ENCODE results near the gene TRAF3.

TRAF3 gene

GRCh38 chr14:102945346-102946130 is 168.3 kb downstream of the TRAF3 start:
- Histone ChIP-seq H3K27ac (ENCODE audit: low read depth, low read length, poor library complexity, severe bottlenecking) (peak overlapping the region; percentile 2), H3F3A (ENCODE audit: insufficient read depth, low read length) (0 out of 2 replicates have a peak, but pooled peaks cover 6% of the 10 kb centered on the region), H4K20me1 (ENCODE audit: insufficient read depth, low read length) (no peaks in the 10 kb centered on the region), H3K27me3 (ENCODE audit: insufficient read depth, low read length) (no peaks in the 10 kb centered on the region), H3K4me3 (ENCODE audit: low read depth, low read length, poor library complexity, severe bottlenecking) (no peak overlapping the region), H3K79me2 (ENCODE audit: insufficient read depth, low read length) (no peaks in the 10 kb centered on the region), H3K9me3 (ENCODE audit: low read length) (no peaks in the 10 kb centered on the region), H2AFZ (ENCODE audit: low read length) (no peak overlapping the region), H3K36me3 (ENCODE audit: insufficient read depth, low read length) (no peaks in the 10 kb centered on the region; the same call in 1 of the 2 replicates), H3K4me1 (ENCODE audit: insufficient read depth, low read length, severe bottlenecking) (peaks cover 78% of the 10 kb centered on the region), H3K9ac (ENCODE audit: low read length) (no peak overlapping the region), H3K9me2 (ENCODE audit: low read depth, low read length) (no peaks in the 10 kb centered on the region), H3K4me2 (ENCODE audit: low read length) (no peak overlapping the region)
- TF ChIP-seq EZH2 (IDR thresholded peaks at IDR 0.05; ENCODE audit: borderline replicate concordance, low read length): no peak
- TF ChIP-seq, protein P1, sequence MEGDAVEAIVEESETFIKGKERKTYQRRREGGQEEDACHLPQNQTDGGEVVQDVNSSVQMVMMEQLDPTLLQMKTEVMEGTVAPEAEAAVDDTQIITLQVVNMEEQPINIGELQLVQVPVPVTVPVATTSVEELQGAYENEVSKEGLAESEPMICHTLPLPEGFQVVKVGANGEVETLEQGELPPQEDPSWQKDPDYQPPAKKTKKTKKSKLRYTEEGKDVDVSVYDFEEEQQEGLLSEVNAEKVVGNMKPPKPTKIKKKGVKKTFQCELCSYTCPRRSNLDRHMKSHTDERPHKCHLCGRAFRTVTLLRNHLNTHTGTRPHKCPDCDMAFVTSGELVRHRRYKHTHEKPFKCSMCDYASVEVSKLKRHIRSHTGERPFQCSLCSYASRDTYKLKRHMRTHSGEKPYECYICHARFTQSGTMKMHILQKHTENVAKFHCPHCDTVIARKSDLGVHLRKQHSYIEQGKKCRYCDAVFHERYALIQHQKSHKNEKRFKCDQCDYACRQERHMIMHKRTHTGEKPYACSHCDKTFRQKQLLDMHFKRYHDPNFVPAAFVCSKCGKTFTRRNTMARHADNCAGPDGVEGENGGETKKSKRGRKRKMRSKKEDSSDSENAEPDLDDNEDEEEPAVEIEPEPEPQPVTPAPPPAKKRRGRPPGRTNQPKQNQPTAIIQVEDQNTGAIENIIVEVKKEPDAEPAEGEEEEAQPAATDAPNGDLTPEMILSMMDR (IDR thresholded peaks at IDR 0.05; ENCODE audit: low read length): no peak

DNA sequence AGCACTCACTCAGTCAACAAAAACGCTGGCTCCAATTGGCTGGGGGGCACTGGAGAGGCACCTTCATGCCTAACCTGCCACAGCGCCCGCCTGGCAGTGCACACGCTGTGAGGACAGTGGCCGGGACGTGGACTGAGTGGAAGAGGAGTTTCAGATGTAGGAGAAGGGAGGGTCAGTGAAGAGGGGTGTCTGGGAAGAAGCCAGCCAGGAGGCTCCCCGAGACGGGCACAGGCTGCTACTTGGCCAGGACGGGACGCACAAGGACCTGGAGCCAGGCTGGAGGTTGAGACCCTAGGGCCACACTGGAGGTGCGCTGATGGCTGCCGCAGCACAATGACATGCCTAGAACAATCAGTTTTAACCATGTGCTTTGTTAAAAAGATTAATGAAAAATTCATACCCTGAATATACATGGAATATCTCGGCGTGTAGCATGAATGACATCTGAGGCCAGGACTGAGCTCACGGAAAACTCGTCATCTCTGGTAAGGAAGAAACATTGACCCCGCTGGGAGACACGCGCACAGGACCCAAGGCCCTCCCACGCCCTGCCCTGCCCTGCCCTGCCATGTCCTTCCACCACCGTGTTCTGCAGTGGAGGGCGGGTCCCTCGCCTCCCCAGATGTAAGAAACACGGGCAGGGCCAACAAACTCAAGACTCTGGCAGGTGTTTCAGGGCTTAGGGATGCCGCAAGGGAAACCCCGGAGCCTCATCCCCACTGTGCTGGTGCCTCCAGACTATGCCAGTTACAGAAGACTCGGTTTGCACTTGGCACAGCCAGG is 170.3 kb downstream of the TRAF3 start:
- Histone ChIP-seq H3K9ac (ENCODE audit: low read length) (no peak overlapping the region), H3K4me1 (ENCODE audit: insufficient read depth, low read length, severe bottlenecking) (peaks cover 77% of the 10 kb centered on the region), H3K27me3 (ENCODE audit: insufficient read depth, low read length) (no peaks in the 10 kb centered on the region), H3K36me3 (ENCODE audit: insufficient read depth, low read length) (no peaks in the 10 kb centered on the region; the same call in 1 of the 2 replicates), H3K27ac (ENCODE audit: low read depth, low read length, poor library complexity, severe bottlenecking) (peak overlapping the region; percentile 84), H3K9me2 (ENCODE audit: low read depth, low read length) (no peaks in the 10 kb centered on the region), H3K9me3 (ENCODE audit: low read length) (no peaks in the 10 kb centered on the region), H3F3A (ENCODE audit: insufficient read depth, low read length) (no peaks in the 10 kb centered on the region), H3K4me2 (ENCODE audit: low read length) (peak overlapping the region; percentile 69; the same call in 1 of the 2 replicates), H4K20me1 (ENCODE audit: insufficient read depth, low read length) (no peaks in the 10 kb centered on the region), H3K4me3 (ENCODE audit: low read depth, low read length, poor library complexity, severe bottlenecking) (peak overlapping the region; percentile 50), H3K79me2 (ENCODE audit: insufficient read depth, low read length) (no peaks in the 10 kb centered on the region), H2AFZ (ENCODE audit: low read length) (no peak overlapping the region)
- TF ChIP-seq, protein P1 (IDR thresholded peaks at IDR 0.05; ENCODE audit: low read length): no peak
- no peak for TF ChIP-seq EZH2 (IDR thresholded peaks at IDR 0.05; ENCODE audit: borderline replicate concordance, low read length)

- peak overlapping the region; percentile 97 for H3K27ac ChIP-seq (ENCODE audit: low read depth, low read length, poor library complexity, severe bottlenecking)
- no peaks in the 10 kb centered on the region; the same call in 1 of the 2 replicates for H3K36me3 ChIP-seq (ENCODE audit: insufficient read depth, low read length)
- H3K9ac ChIP-seq (ENCODE audit: low read length): peak overlapping the region; percentile 56; the same call in 1 of the 2 replicates
- no peaks in the 10 kb centered on the region for H4K20me1 ChIP-seq (ENCODE audit: insufficient read depth, low read length)
- no peaks in the 10 kb centered on the region for H3K9me2 ChIP-seq (ENCODE audit: low read depth, low read length)
- peak overlapping the region; percentile 4 for H3K4me3 ChIP-seq (ENCODE audit: low read depth, low read length, poor library complexity, severe bottlenecking)
- no peaks in the 10 kb centered on the region for H3K79me2 ChIP-seq (ENCODE audit: insufficient read depth, low read length)
- H3F3A ChIP-seq (ENCODE audit: insufficient read depth, low read length): no peaks in the 10 kb centered on the region
- no peaks in the 10 kb centered on the region for H3K9me3 ChIP-seq (ENCODE audit: low read length)
- peaks cover 77% of the 10 kb centered on the region for H3K4me1 ChIP-seq (ENCODE audit: insufficient read depth, low read length, severe bottlenecking)
- H3K4me2 ChIP-seq (ENCODE audit: low read length): peak overlapping the region; percentile 40
- no peak overlapping the region for H2AFZ ChIP-seq (ENCODE audit: low read length)
- TF ChIP-seq EZH2 (IDR thresholded peaks at IDR 0.05; ENCODE audit: borderline replicate concordance, low read length): no peak
- TF ChIP-seq, protein P1 (IDR thresholded peaks at IDR 0.05; ENCODE audit: low read length): no peak
- no peaks in the 10 kb centered on the region for H3K27me3 ChIP-seq (ENCODE audit: insufficient read depth, low read length)
Observed at GRCh38 chr14:102948698-102949061, 171.4 kb downstream of the TRAF3 start.

Data from OCI-LY1 (cell line).